K562 (cell line): ENCODE measurements around the gene CREB5. TPM values are rescaled to one million over a fixed set of nuclear protein-coding genes. Genes with fewer than 3 reads are reported as not detected.

ENCODE experiments used
- ATAC-seq: fragments of 200-7000 bp; cut with Tn5 transposase; 3 replicates; pipeline ENCODE4 v1.9.1; 2020; ENCODE audit warnings: moderate library complexity
- BruUV-seq: library from RNA; stranded (reverse); fragments of 400-500 nt; replicated peaks from 2 replicates; lab custom pipeline; 2021; lab: Mats Ljungman, UMichigan
- CTCF ChIA-PET: fragments of 300-600 bp; formaldehyde crosslinking; extraction: SDS; loops from one replicate; lab custom pipeline; 2021; ENCODE audit warnings: low intra/inter-chr PET ratio; lab: Yijun Ruan, JAX
- POLR2A ChIA-PET: fragments of 300-600, 350-650 bp; sonication (Branson Sonifier 250); formaldehyde crosslinking; extraction: SDS; loops from one replicate; lab custom pipeline; 2021; ENCODE audit warnings: antibody characterized with exemption, inconsistent platforms; lab: Yijun Ruan, JAX
- DNase-seq, 4 experiments: peaks; one replicate each; pipeline versions ENCODE4 v3.0.0 to v3.0.0-alpha.2; 2011 to 2018; ENCODE audit warnings: low spot score in 3 of 4, mixed read lengths in 3 of 4; ENCODE audit errors: extremely low read depth in 1 of 4
- FAIRE-seq: peaks from 2 replicates; lab custom pipeline; 2011; peaks lifted over from hg19 to GRCh38; lab: Jason Lieb, UNC
- H2AFZ ChIP-seq: 2 replicates; pipeline ENCODE4 v1.6.0; 2011; ENCODE audit warnings: low read depth, low read length, control low read depth, inconsistent platforms
- H3K27ac ChIP-seq: fragments of 200-600 bp; 3 replicates; pipeline ENCODE4 v1.8.0; 2011; ENCODE audit warnings: low read depth, mild to moderate bottlenecking, control low read depth, inconsistent platforms, low read length, moderate library complexity, mixed read lengths; ENCODE audit errors: extremely low read depth
- H3K27me3 ChIP-seq, 2 experiments: fragments of 300-600 bp in 1 of 2; 2 replicates in 1 of 2; 3 replicates in 1 of 2; pipeline versions ENCODE4 v1.6.0 to v1.8.0; 2011; ENCODE audit warnings: inconsistent platforms in 2 of 2, low read length in 2 of 2, mild to moderate bottlenecking in 1 of 2, mixed read lengths in 1 of 2, moderate library complexity in 1 of 2; ENCODE audit not compliant: control insufficient read depth in 2 of 2, insufficient read depth in 2 of 2
- H3K36me3 ChIP-seq: fragments of 300-600 bp; 3 replicates; pipeline ENCODE4 v1.8.0; 2011; ENCODE audit warnings: mild to moderate bottlenecking, low read length, inconsistent platforms; ENCODE audit not compliant: control insufficient read depth, insufficient read depth
- H3K4me1 ChIP-seq, 2 experiments: fragments of 200-600 bp in 1 of 2; replicated peaks in 1 of 2; 2 replicates in 1 of 2; 3 replicates in 1 of 2; pipeline versions ENCODE4 v1.5.1 to v1.8.0; 2011; ENCODE audit warnings: inconsistent platforms in 2 of 2, low read length in 2 of 2, mild to moderate bottlenecking in 1 of 2, mixed read lengths in 1 of 2, moderate library complexity in 1 of 2; ENCODE audit not compliant: control insufficient read depth in 2 of 2, insufficient read depth in 2 of 2
- H3K4me2 ChIP-seq: 2 replicates; pipeline ENCODE4 v1.6.1; 2011; ENCODE audit warnings: low read length, control low read depth, inconsistent platforms, mixed read lengths; ENCODE audit not compliant: insufficient read depth
- H3K4me3 ChIP-seq: fragments of 200-600 bp; sonication (generic), shearing (Covaris generic); 2 replicates; pipeline ENCODE4 v1.5.1; 2016; ENCODE audit warnings: control low read depth, inconsistent platforms
- H3K79me2 ChIP-seq: fragments of 200-600 bp; 3 replicates; pipeline ENCODE4 v1.8.0; 2011; ENCODE audit warnings: low read length, inconsistent platforms; ENCODE audit not compliant: control insufficient read depth, insufficient read depth
- H3K9ac ChIP-seq, 2 experiments: 2 replicates each; pipeline versions ENCODE4 v1.6.0 to v1.6.1; 2011; ENCODE audit warnings: low read depth in 2 of 2, low read length in 2 of 2, control low read depth in 1 of 2, inconsistent platforms in 1 of 2, mild to moderate bottlenecking in 1 of 2, mixed read lengths in 1 of 2; ENCODE audit not compliant: insufficient read depth in 1 of 2
- H3K9me1 ChIP-seq: one replicate; pipeline ENCODE4 v1.6.0; 2011; ENCODE audit warnings: inconsistent platforms, mild to moderate bottlenecking, low read length, moderate library complexity; ENCODE audit not compliant: control insufficient read depth, insufficient read depth
- H3K9me3 ChIP-seq: replicated peaks from 2 replicates; pipeline ENCODE4 v1.5.1; 2011; ENCODE audit warnings: low read depth, low read length, inconsistent platforms; ENCODE audit not compliant: control insufficient read depth, insufficient read depth
- H4K20me1 ChIP-seq: replicated peaks from 2 replicates; pipeline ENCODE4 v1.6.1; 2011; ENCODE audit warnings: low read length, inconsistent platforms, mixed read lengths; ENCODE audit not compliant: control insufficient read depth, insufficient read depth
- CHAMP1 ChIP-seq: fragments of 450-650 bp; IDR thresholded peaks from 2 replicates; pipeline ENCODE4 v1.6.1; 2016; ENCODE audit warnings: mild to moderate bottlenecking
- EGR1 ChIP-seq: fragments of 450-650 bp; conservative IDR thresholded peaks from 2 replicates; pipeline ENCODE4 v1.6.1; 2017; ENCODE audit warnings: mild to moderate bottlenecking
- JUND ChIP-seq, 2 experiments: IDR thresholded peaks; 2 replicates in 1 of 2; 3 replicates in 1 of 2; pipeline ENCODE4 v1.6.1; 2011; ENCODE audit warnings: borderline replicate concordance in 2 of 2, low read depth in 2 of 2, low read length in 2 of 2, improper control_type of control experiment in 1 of 2, missing biosample characterization in 1 of 2, missing genetic modification characterization in 1 of 2, missing genetic modification reagents in 1 of 2
- SMAD1 ChIP-seq: fragments of 150-350 bp; IDR thresholded peaks from 2 replicates; pipeline ENCODE4 v1.6.1; 2014; ENCODE audit warnings: low read length, low read depth; ENCODE audit not compliant: partially characterized antibody
- WGBS: fragments of 100-300 bp; shearing (Covaris generic); methylation state at CpG from one replicate; pipeline ENCODE4 v1.1.6; 2016; ENCODE audit warnings: low coverage, mixed read lengths; ENCODE audit not compliant: insufficient coverage; ENCODE audit errors: missing lambda C conversion rate; 5-methylcytosine and 5-hydroxymethylcytosine counted together
- in situ Hi-C: fragments of 300-500 bp; cut with MboI; formaldehyde crosslinking; loops from 4 replicates; pipeline ENCODE4 v1.15.0; 2018; ENCODE audit warnings: inconsistent platforms, mixed read lengths
- intact Hi-C: fragments of 100-400 bp; cut with micrococcal nuclease; formaldehyde crosslinking; loops from 2 replicates; pipeline ENCODE4 v1.14.2; 2022
- polyA plus RNA-seq, 8 experiments: library from polyadenylated mRNA; depleted of rRNA in 4 of 8; stranded (reverse) in 5 of 8; unstranded in 3 of 8; fragments of >200 nt; fragmentation: Nextera tagmentation in 2 of 8; fragmentation: Illumina TruSeq in 1 of 8; extraction: Ambion mirVana in 2 of 8; extraction: Trizol in 1 of 8; gene quantifications; 2 replicates each; pipeline versions ENCODE4 v1.2.1 to v1.2.3, GENCODE V29; 2011 to 2014; ENCODE audit warnings: inconsistent platforms in 1 of 8, missing spikeins in 1 of 8
- total RNA-seq, 7 experiments: library from RNA; depleted of rRNA in 6 of 7; stranded (reverse); fragments of >200 nt in 6 of 7; fragmentation: Illumina TruSeq in 2 of 7; extraction: Trizol in 2 of 7; gene quantifications; 2 replicates each; pipeline versions ENCODE4 v1.2.1 to v1.2.3, GENCODE V29; 2011 to 2021; ENCODE audit warnings: low replicate concordance in 1 of 7
- TF ChIP-seq, protein P1 (sequence below): fragments of 450-650 bp; IDR thresholded peaks from 2 replicates; pipeline ENCODE4 v1.6.1; 2016; ENCODE audit warnings: low read depth, mild to moderate bottlenecking, moderate library complexity

CREB5 gene
- total and polyA plus RNA-seq, 9 of the 15 experiments (the other 6 are each of a cell fraction or from before 2014, with no cell fraction given), result 0.33 to 6.4 (median 1.8) TPM

- TF ChIP-seq, protein P1, sequence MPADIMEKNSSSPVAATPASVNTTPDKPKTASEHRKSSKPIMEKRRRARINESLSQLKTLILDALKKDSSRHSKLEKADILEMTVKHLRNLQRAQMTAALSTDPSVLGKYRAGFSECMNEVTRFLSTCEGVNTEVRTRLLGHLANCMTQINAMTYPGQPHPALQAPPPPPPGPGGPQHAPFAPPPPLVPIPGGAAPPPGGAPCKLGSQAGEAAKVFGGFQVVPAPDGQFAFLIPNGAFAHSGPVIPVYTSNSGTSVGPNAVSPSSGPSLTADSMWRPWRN, result no peak
- no peak for TF ChIP-seq CHAMP1
- TF ChIP-seq EGR1, result no peak
Observed at GRCh38 chr7:28804157-28804556, 391.8 kb downstream of the CREB5 start (continued).

DNA sequence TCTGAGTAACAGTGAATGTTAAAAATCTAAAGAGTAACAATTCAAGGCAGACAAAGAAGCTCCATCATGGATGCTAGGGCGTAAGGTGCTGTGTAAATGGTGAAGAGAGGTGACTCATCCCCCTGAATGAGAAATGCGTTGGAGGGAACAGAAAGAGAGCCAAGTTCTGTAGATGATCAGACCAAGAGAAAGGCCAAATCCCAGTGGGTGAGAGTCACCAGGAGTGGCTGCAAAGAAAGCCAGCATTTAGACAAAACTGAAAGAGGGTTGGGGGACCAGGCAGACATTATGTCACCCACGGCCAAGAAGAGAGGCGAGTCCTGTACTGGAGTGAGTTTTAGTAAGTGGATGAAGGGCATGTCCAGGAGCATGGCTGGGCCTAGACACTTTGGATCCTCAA lies 392.7 kb downstream of the CREB5 start:
- Histone ChIP-seq H2AFZ (no peak overlapping the region), H4K20me1 (no peaks in the 10 kb centered on the region; the same call in 1 of the 2 replicates), H3K9ac (no peak overlapping the region), H3K36me3 (no peaks in the 10 kb centered on the region), H3K27ac (no peak overlapping the region), H3K4me1 (no peaks in the 10 kb centered on the region), H3K9me1 (no peaks in the 10 kb centered on the region), H3K79me2 (no peaks in the 10 kb centered on the region), H3K4me3 (no peak overlapping the region), H3K9me3 (no peaks in the 10 kb centered on the region; the same call in 1 of the 2 replicates), H3K27me3 (peaks cover 0 to 8% of the 10 kb centered on the region in 2 experiments; a peak in 1 of 5 replicates), H3K4me2 (no peak overlapping the region)
- FAIRE-seq, result no peak
- WGBS, result 0% methylated on average over 4 of the region's 4 CpGs
- no peak for TF ChIP-seq JUND (IDR thresholded peaks at IDR 0.05; ENCODE audit: borderline replicate concordance, low read depth, low read length)
- 0 out of 3 replicates have a peak, but pooled peaks have one; percentile 20 for TF ChIP-seq JUND (tag; IDR thresholded peaks at IDR 0.05; ENCODE audit: borderline replicate concordance, low read depth, low read length)
- TF ChIP-seq SMAD1, result no peak
- in situ Hi-C loops, result no loop called here
- no peak for DNase-seq
- ATAC-seq, result no peak
- ChIA-PET CTCF (no interaction called here), POLR2A (no interaction called here)
- intact Hi-C loops, result no loop called here
- no TSS peak for BruUV-seq
